Caco-2 (cell line): ENCODE measurements around the gene MYO7A. TPM values are rescaled to one million over a fixed set of nuclear protein-coding genes. Genes with fewer than 3 reads are reported as not detected.

Source experiments
- BruUV-seq: library from RNA; stranded (reverse); fragments of 400-500 nt; replicated peaks from 2 replicates; lab custom pipeline; 2021; lab: Mats Ljungman, UMichigan
- CTCF ChIA-PET: fragments of 300-600 bp; sonication (Branson Sonifier 250); formaldehyde crosslinking; loops from one replicate; lab custom pipeline; 2022; ENCODE audit warnings: antibody characterized with exemption; lab: Charles Lee
- POLR2A ChIA-PET: fragments of 300-600 bp; sonication (Branson Sonifier 250); formaldehyde crosslinking; loops from one replicate; lab custom pipeline; 2022; ENCODE audit warnings: antibody characterized with exemption; lab: Charles Lee
- DNase-seq, 2 experiments: peaks; one replicate each; pipeline versions ENCODE4 v3.0.0 to v3.0.0-alpha.2; 2020 to 2022
- H3K27me3 ChIP-seq: replicated peaks from 2 replicates; pipeline ENCODE4 v1.6.0; 2011; ENCODE audit warnings: low read length; ENCODE audit not compliant: control insufficient read depth, insufficient read depth
- H3K36me3 ChIP-seq: 2 replicates; pipeline ENCODE4 v1.5.1; 2011; ENCODE audit warnings: low read length; ENCODE audit not compliant: control insufficient read depth, insufficient read depth
- H3K4me1 ChIP-seq: fragments of 250-450 bp; sonication (Bioruptor Pico); 2 replicates; pipeline ENCODE4 v1.5.1; 2020; ENCODE audit warnings: mild to moderate bottlenecking
- H3K4me3 ChIP-seq: 2 replicates; pipeline ENCODE4 v1.5.1; 2011; ENCODE audit warnings: low read depth, mild to moderate bottlenecking, control low read depth, low read length
- H3K9me3 ChIP-seq: fragments of 250-450 bp; sonication (Bioruptor Pico); 2 replicates; pipeline ENCODE4 v1.5.1; 2020; ENCODE audit warnings: mild to moderate bottlenecking, moderate library complexity
- H3K27ac Mint-ChIP-seq: one replicate; pipeline ENCODE4 v1.8.0; 2022; ENCODE audit warnings: mixed read lengths; ENCODE audit not compliant: unreplicated experiment
- H3K27me3 Mint-ChIP-seq: one replicate; pipeline ENCODE4 v1.8.0; 2022; ENCODE audit warnings: mixed read lengths; ENCODE audit not compliant: insufficient read depth, unreplicated experiment
- H3K36me3 Mint-ChIP-seq: one replicate; pipeline ENCODE4 v1.8.0; 2022; ENCODE audit warnings: mild to moderate bottlenecking, mixed read lengths; ENCODE audit not compliant: insufficient read depth, unreplicated experiment
- H3K4me1 Mint-ChIP-seq: one replicate; pipeline ENCODE4 v1.8.0; 2022; ENCODE audit warnings: low read depth, mixed read lengths; ENCODE audit not compliant: unreplicated experiment
- H3K4me3 Mint-ChIP-seq: one replicate; pipeline ENCODE4 v1.8.0; 2022; ENCODE audit warnings: mild to moderate bottlenecking, moderate library complexity, mixed read lengths; ENCODE audit not compliant: unreplicated experiment
- H3K9me3 Mint-ChIP-seq: one replicate; pipeline ENCODE4 v1.8.0; 2022; ENCODE audit warnings: mixed read lengths; ENCODE audit not compliant: unreplicated experiment
- CTCF ChIP-seq, 2 experiments: fragments of 200-600 bp in 1 of 2; IDR thresholded peaks; 1 replicate in 1 of 2; 2 replicates in 1 of 2; pipeline versions ENCODE4 v1.5.1 to v1.8.0; 2011 to 2022; ENCODE audit warnings: antibody characterized with exemption in 1 of 2, control low read depth in 1 of 2, inconsistent platforms in 1 of 2, low read depth in 1 of 2, low read length in 1 of 2, mild to moderate bottlenecking in 1 of 2, moderate library complexity in 1 of 2; ENCODE audit not compliant: insufficient read depth in 1 of 2, severe bottlenecking in 1 of 2, unreplicated experiment in 1 of 2
- intact Hi-C: fragments of 100-400 bp; cut with micrococcal nuclease; formaldehyde crosslinking; loops from one replicate; pipeline ENCODE4 v1.10.0; 2022; ENCODE audit not compliant: unreplicated experiment
- total RNA-seq: library from RNA; stranded (reverse); gene quantifications from 2 replicates; pipeline ENCODE4 v1.2.3, GENCODE V29; 2022

Gene MYO7A
- total RNA-seq, 1 experiment from 2014 or later = 8.9 TPM

DNA sequence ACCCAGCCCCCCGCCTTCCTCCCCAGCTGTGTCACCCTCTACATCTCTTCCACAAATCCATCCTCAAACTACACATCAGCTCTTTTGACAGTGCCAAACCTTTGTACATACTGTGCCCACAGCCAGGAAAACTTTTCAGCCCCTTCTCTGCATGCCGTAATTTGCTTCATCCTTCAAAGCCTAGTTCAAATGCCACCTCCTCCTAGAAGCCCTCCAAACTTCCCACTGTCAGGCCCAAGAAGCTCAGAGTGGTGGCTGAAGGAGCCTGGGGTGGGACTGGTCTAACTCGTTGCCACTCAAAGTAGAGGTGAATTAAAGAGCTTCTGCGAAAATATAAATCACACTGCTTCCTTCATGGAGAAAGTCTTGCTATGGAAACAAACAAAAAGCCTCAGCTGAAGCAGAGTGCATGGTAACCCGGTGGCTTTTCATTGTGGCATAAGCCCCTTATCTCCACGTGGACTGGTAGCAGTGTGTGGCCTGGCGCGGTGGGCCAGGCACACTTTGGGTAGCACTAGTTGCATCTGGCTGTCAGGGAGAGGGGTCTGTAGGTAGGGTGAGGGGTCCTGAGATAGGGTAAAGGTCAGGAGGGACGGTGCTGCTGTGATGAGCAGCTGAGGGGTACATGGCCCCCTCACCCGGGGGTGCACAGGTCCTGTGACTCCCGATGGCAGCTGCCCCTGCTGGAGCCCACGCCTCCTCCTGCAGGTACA, 76.9 kb downstream of the MYO7A start:
- Histone ChIP-seq H3K27me3 (no peaks in the 10 kb centered on the region), H3K9me3 (no peaks in the 10 kb centered on the region), H3K36me3 (no peaks in the 10 kb centered on the region), H3K4me3 (no peak overlapping the region), H3K4me1 (no peaks in the 10 kb centered on the region)
- H3K4me3 Mint-ChIP-seq = no peak overlapping the region
- no peak for TF ChIP-seq CTCF (IDR thresholded peaks at IDR 0.05; ENCODE audit: insufficient read depth in 1 of 2, low read depth in 1 of 2, low read length in 1 of 2, severe bottlenecking in 1 of 2, unreplicated experiment in 1 of 2)
- no peaks in the 10 kb centered on the region for H3K4me1 Mint-ChIP-seq
- POLR2A ChIA-PET = no interaction called here
- no peak overlapping the region for H3K27ac Mint-ChIP-seq
- no TSS peak for BruUV-seq
- DNase-seq = no peak
- CTCF ChIA-PET = interaction anchor here (0.8 to 1.2 kb wide), 3 partner anchors 9 to 114 kb away, joined by 3 to 5 read pairs (median 4); partner anchors contain the start of gene MYO7A
- H3K9me3 Mint-ChIP-seq = no peaks in the 10 kb centered on the region
- intact Hi-C loops = no loop called here
- no peaks in the 10 kb centered on the region for H3K27me3 Mint-ChIP-seq
- H3K36me3 Mint-ChIP-seq = no peaks in the 10 kb centered on the region

DNA sequence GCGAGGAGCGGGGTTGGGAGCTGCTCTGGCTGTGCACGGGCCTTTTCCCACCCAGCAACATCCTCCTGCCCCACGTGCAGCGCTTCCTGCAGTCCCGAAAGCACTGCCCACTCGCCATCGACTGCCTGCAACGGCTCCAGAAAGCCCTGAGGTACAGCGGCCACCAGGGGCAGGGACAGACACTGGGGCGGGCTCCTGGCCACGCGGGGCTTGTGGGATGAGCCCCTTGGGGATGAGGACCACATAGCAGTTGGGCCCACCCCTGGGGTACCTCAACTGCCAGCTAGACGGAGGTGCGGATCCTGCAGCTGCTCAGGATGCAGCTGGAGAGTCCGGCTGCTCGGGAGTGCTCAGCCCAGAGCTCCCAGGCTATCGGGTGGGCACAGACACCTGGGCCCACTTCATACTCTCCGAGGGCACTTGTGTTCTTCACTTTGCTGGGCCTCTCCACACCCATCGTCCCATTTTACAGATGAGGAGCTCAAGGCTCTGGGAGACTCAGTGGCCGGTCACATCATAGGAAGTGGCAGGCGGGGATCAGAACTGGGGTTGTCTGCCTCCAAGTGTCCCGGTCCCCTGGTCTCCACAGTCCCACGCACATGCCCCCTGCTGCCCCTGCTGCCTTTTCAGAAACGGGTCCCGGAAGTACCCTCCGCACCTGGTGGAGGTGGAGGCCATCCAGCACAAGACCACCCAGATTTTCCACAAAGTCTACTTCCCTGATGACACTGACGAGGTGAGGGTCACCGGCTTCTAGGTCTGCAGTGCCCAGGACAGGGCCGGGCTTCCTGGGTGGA, 77.6 kb downstream of the MYO7A start:
- Histone ChIP-seq H3K27me3 (no peaks in the 10 kb centered on the region), H3K9me3 (no peaks in the 10 kb centered on the region), H3K4me3 (no peak overlapping the region), H3K4me1 (no peaks in the 10 kb centered on the region), H3K36me3 (no peaks in the 10 kb centered on the region)
- no peaks in the 10 kb centered on the region for H3K36me3 Mint-ChIP-seq
- intact Hi-C loops = no loop called here
- TF ChIP-seq CTCF (IDR thresholded peaks at IDR 0.05; ENCODE audit: insufficient read depth in 1 of 2, low read depth in 1 of 2, low read length in 1 of 2, severe bottlenecking in 1 of 2, unreplicated experiment in 1 of 2) = no peak
- no peak overlapping the region for H3K4me3 Mint-ChIP-seq
- ChIA-PET POLR2A (no interaction called here), CTCF (interaction anchor here (1.2 kb wide), 1 partner anchor 78 kb away, joined by 4 read pairs; the partner anchor contains the start of gene MYO7A)
- BruUV-seq = no TSS peak
- peak in 1 of 2 experiments; percentile 38 for DNase-seq
- no peaks in the 10 kb centered on the region for H3K9me3 Mint-ChIP-seq
- H3K27me3 Mint-ChIP-seq = no peaks in the 10 kb centered on the region
- H3K27ac Mint-ChIP-seq = no peak overlapping the region
- no peaks in the 10 kb centered on the region for H3K4me1 Mint-ChIP-seq

- H3K9me3 ChIP-seq = no peaks in the 10 kb centered on the region
- Mint-ChIP-seq H3K4me3 (no peak overlapping the region), H3K27ac (no peak overlapping the region), H3K4me1 (no peaks in the 10 kb centered on the region), H3K36me3 (no peaks in the 10 kb centered on the region), H3K9me3 (no peaks in the 10 kb centered on the region), H3K27me3 (no peaks in the 10 kb centered on the region)
- no peaks in the 10 kb centered on the region for H3K27me3 ChIP-seq
- ChIA-PET POLR2A (no interaction called here), CTCF (no interaction called here)
- no peaks in the 10 kb centered on the region for H3K4me1 ChIP-seq
- DNase-seq = peak in 1 of 2 experiments; percentile 46
- no peak for TF ChIP-seq CTCF (IDR thresholded peaks at IDR 0.05; ENCODE audit: insufficient read depth in 1 of 2, low read depth in 1 of 2, low read length in 1 of 2, severe bottlenecking in 1 of 2, unreplicated experiment in 1 of 2)
- no peaks in the 10 kb centered on the region for H3K36me3 ChIP-seq
- no peak overlapping the region for H3K4me3 ChIP-seq
- intact Hi-C loops = no loop called here
- BruUV-seq = no TSS peak
Observed at GRCh38 chr11:77206264-77207018, 78.4 kb downstream of the MYO7A start.
